ENCODE results near the gene SORBS2.
A peak's percentile ranks its signal among the peaks of the same experiment; 100 is the strongest.

The SORBS2 gene

DNA sequence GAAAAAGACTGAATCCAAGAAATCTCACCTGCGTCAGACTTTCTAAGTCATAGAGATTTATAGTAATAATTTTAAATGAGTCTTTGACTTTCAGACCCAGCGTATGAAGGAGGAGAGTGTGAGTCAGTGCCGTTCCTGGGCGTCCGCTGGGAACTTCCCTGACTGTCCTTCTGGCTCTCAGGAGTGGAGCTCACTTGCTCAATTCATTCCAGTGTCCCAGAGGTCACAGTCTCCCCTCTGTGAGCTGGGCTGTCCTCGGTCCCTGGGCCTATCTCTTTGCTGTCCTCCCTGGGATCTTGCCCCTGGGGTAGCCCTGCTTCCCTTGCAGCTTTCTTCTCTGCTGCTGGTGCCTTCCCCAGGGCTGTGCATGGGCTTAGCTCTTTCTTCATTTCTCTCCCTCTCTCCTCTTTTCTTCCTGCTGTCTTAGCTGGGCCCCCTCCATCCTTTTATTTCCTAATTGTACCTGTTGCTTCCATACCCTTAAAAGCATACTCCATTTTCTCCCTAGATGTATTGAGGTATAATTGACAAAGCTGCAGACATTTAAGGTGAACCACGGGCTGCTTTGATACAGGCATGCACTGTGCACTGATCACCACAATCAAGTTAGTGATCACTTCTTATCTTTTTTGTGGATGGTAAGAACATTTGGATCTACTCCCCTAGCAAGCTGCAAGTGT lies 11.6 kb downstream of the SORBS2 start:
- Histone ChIP-seq H3K79me2 (ENCODE audit: control insufficient read depth, insufficient read depth, low read length, poor library complexity) (no peaks in the 10 kb centered on the region), H4K8ac (ENCODE audit: low read depth, low read length) (no peak overlapping the region), H3K4me3 (ENCODE audit: low read depth, low read length) (no peak overlapping the region), H4K12ac (ENCODE audit: low read depth, low read length) (no peak overlapping the region), H3K9ac (ENCODE audit: low read length) (no peak overlapping the region), H3K4me1 (ENCODE audit: control insufficient read depth in 1 of 2, insufficient read depth in 2 of 2, low read length in 2 of 2) (peaks cover 0 to 8% of the 10 kb centered on the region in 2 experiments), H2AK5ac (ENCODE audit: low read length) (no peak overlapping the region), H3K18ac (ENCODE audit: low read length) (no peak overlapping the region), H3K4ac (ENCODE audit: low read depth, low read length) (no peak overlapping the region), H4K91ac (ENCODE audit: low read depth, low read length) (no peak overlapping the region), H2BK5ac (ENCODE audit: low read depth, low read length, poor library complexity) (no peak overlapping the region), H2BK12ac (ENCODE audit: low read length) (no peak overlapping the region), H2BK120ac (ENCODE audit: insufficient read depth, low read length, poor library complexity) (no peak overlapping the region), H3K79me1 (ENCODE audit: low read length) (no peaks in the 10 kb centered on the region), H3K14ac (ENCODE audit: low read length) (no peak overlapping the region), H3K23ac (ENCODE audit: low read length) (no peak overlapping the region), H3K36me3 (ENCODE audit: control insufficient read depth in 1 of 2, insufficient read depth in 2 of 2, low read length in 2 of 2) (no peaks in the 10 kb centered on the region), H3K27me3 (ENCODE audit: insufficient read depth, low read length) (no peaks in the 10 kb centered on the region), H3K9me3 (ENCODE audit: insufficient read depth, low read depth, low read length) (no peaks in the 10 kb centered on the region), H3K4me2 (ENCODE audit: low read length) (no peak overlapping the region), H2AFZ (ENCODE audit: insufficient read depth, low read length, poor library complexity) (no peak overlapping the region), H3K27ac (ENCODE audit: low read depth, low read length) (no peak overlapping the region)
- no CpG with 5 or more reads among the region's 7 CpGs for WGBS (ENCODE audit: extremely low coverage, insufficient coverage, insufficient read length)
- DNase-seq, result no peak

DNA sequence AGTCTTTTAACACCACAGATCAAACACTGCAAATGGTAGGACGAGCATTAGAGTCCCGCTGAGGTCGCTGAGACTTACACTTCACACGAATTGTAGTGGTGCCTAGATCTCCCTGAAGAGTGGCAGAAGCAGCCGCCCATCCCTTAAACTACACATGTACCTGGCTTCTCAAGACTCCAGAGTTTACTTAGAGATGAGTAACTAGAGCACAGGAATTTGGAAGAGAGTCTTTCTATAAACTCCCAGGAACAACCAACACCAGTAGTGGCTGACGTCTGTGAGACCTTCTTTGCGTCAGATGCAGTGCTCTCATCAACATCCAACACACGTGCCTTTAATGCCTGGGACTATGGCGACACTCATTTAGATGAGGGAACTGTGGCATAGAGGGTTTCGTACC lies 12.6 kb downstream of the SORBS2 start:
- Histone ChIP-seq H3K18ac (ENCODE audit: low read length) (no peak overlapping the region), H2AFZ (ENCODE audit: insufficient read depth, low read length, poor library complexity) (no peak overlapping the region), H3K9me3 (ENCODE audit: insufficient read depth, low read depth, low read length) (no peaks in the 10 kb centered on the region), H4K91ac (ENCODE audit: low read depth, low read length) (no peak overlapping the region), H3K4ac (ENCODE audit: low read depth, low read length) (no peak overlapping the region), H3K79me2 (ENCODE audit: control insufficient read depth, insufficient read depth, low read length, poor library complexity) (no peaks in the 10 kb centered on the region), H3K4me2 (ENCODE audit: low read length) (no peak overlapping the region), H3K4me1 (ENCODE audit: control insufficient read depth in 1 of 2, insufficient read depth in 2 of 2, low read length in 2 of 2) (peaks cover 0 to 10% of the 10 kb centered on the region in 2 experiments), H3K23ac (ENCODE audit: low read length) (no peak overlapping the region), H3K36me3 (ENCODE audit: control insufficient read depth in 1 of 2, insufficient read depth in 2 of 2, low read length in 2 of 2) (no peaks in the 10 kb centered on the region), H2AK5ac (ENCODE audit: low read length) (no peak overlapping the region), H3K27ac (ENCODE audit: low read depth, low read length) (no peak overlapping the region), H2BK12ac (ENCODE audit: low read length) (no peak overlapping the region), H3K79me1 (ENCODE audit: low read length) (no peaks in the 10 kb centered on the region), H3K14ac (ENCODE audit: low read length) (no peak overlapping the region), H3K9ac (ENCODE audit: low read length) (no peak overlapping the region), H4K12ac (ENCODE audit: low read depth, low read length) (no peak overlapping the region), H3K27me3 (ENCODE audit: insufficient read depth, low read length) (no peaks in the 10 kb centered on the region), H3K4me3 (ENCODE audit: low read depth, low read length) (no peak overlapping the region), H2BK120ac (ENCODE audit: insufficient read depth, low read length, poor library complexity) (no peak overlapping the region), H4K8ac (ENCODE audit: low read depth, low read length) (no peak overlapping the region), H2BK5ac (ENCODE audit: low read depth, low read length, poor library complexity) (no peak overlapping the region)
- WGBS (ENCODE audit: extremely low coverage, insufficient coverage, insufficient read length), result no CpG with 5 or more reads among the region's 10 CpGs
- DNase-seq, result no peak

GRCh38 chr4:185797596-185798338 lies 14.2 kb downstream of the SORBS2 start:
- Histone ChIP-seq H3K79me1 (ENCODE audit: low read length) (no peaks in the 10 kb centered on the region), H2BK12ac (ENCODE audit: low read length) (no peak overlapping the region), H2AFZ (ENCODE audit: insufficient read depth, low read length, poor library complexity) (no peak overlapping the region), H3K79me2 (ENCODE audit: control insufficient read depth, insufficient read depth, low read length, poor library complexity) (no peaks in the 10 kb centered on the region), H4K8ac (ENCODE audit: low read depth, low read length) (no peak overlapping the region), H3K4me3 (ENCODE audit: low read depth, low read length) (no peak overlapping the region), H3K27me3 (ENCODE audit: insufficient read depth, low read length) (no peaks in the 10 kb centered on the region), H3K23ac (ENCODE audit: low read length) (no peak overlapping the region), H3K4me2 (ENCODE audit: low read length) (no peak overlapping the region), H3K27ac (ENCODE audit: low read depth, low read length) (no peak overlapping the region), H3K36me3 (ENCODE audit: control insufficient read depth in 1 of 2, insufficient read depth in 2 of 2, low read length in 2 of 2) (no peaks in the 10 kb centered on the region), H3K4ac (ENCODE audit: low read depth, low read length) (no peak overlapping the region), H4K91ac (ENCODE audit: low read depth, low read length) (no peak overlapping the region), H2BK120ac (ENCODE audit: insufficient read depth, low read length, poor library complexity) (no peak overlapping the region), H3K4me1 (ENCODE audit: control insufficient read depth in 1 of 2, insufficient read depth in 2 of 2, low read length in 2 of 2) (peaks cover 0 to 11% of the 10 kb centered on the region in 2 experiments), H4K12ac (ENCODE audit: low read depth, low read length) (no peak overlapping the region), H2AK5ac (ENCODE audit: low read length) (no peak overlapping the region), H3K14ac (ENCODE audit: low read length) (no peak overlapping the region), H2BK5ac (ENCODE audit: low read depth, low read length, poor library complexity) (no peak overlapping the region), H3K9ac (ENCODE audit: low read length) (no peak overlapping the region), H3K9me3 (ENCODE audit: insufficient read depth, low read depth, low read length) (no peaks in the 10 kb centered on the region), H3K18ac (ENCODE audit: low read length) (no peak overlapping the region)
- DNase-seq, result no peak
- no CpG with 5 or more reads among the region's 8 CpGs for WGBS (ENCODE audit: extremely low coverage, insufficient coverage, insufficient read length)

DNA sequence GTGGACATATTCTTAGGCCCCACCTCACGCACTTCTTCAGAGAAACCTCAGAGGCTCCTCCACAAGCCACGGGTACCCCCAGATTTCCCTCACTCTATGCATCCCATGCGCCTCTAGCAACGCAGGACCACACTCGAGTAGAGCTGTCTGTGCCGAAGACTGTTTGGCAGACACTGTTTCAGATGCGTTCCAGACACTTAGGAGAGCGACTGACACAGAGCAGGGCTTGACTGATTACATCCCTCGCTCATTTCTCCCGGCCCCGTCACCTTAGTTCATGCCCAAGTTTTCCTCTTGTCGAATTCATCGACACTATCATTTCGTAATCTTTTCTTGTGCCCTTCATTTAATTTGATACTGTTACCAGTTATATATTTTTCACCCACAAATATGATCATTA lies 15.0 kb downstream of the SORBS2 start:
- Histone ChIP-seq H2BK12ac (ENCODE audit: low read length) (peak overlapping the region; percentile 50), H4K8ac (ENCODE audit: low read depth, low read length) (no peak overlapping the region), H3K9ac (ENCODE audit: low read length) (no peak overlapping the region), H3K27ac (ENCODE audit: low read depth, low read length) (no peak overlapping the region), H3K4me1 (ENCODE audit: control insufficient read depth in 1 of 2, insufficient read depth in 2 of 2, low read length in 2 of 2) (peaks cover 0 to 11% of the 10 kb centered on the region in 2 experiments), H3K23ac (ENCODE audit: low read length) (no peak overlapping the region), H3K79me1 (ENCODE audit: low read length) (no peaks in the 10 kb centered on the region), H3K9me3 (ENCODE audit: insufficient read depth, low read depth, low read length) (no peaks in the 10 kb centered on the region), H3K4me3 (ENCODE audit: low read depth, low read length) (no peak overlapping the region), H3K27me3 (ENCODE audit: insufficient read depth, low read length) (no peaks in the 10 kb centered on the region), H3K36me3 (ENCODE audit: control insufficient read depth in 1 of 2, insufficient read depth in 2 of 2, low read length in 2 of 2) (no peaks in the 10 kb centered on the region), H4K12ac (ENCODE audit: low read depth, low read length) (no peak overlapping the region), H2AFZ (ENCODE audit: insufficient read depth, low read length, poor library complexity) (no peak overlapping the region), H4K91ac (ENCODE audit: low read depth, low read length) (peak overlapping the region; percentile 38), H2AK5ac (ENCODE audit: low read length) (no peak overlapping the region), H3K18ac (ENCODE audit: low read length) (no peak overlapping the region), H2BK120ac (ENCODE audit: insufficient read depth, low read length, poor library complexity) (peak overlapping the region; percentile 9), H3K14ac (ENCODE audit: low read length) (no peak overlapping the region), H3K79me2 (ENCODE audit: control insufficient read depth, insufficient read depth, low read length, poor library complexity) (no peaks in the 10 kb centered on the region), H3K4me2 (ENCODE audit: low read length) (no peak overlapping the region), H3K4ac (ENCODE audit: low read depth, low read length) (no peak overlapping the region), H2BK5ac (ENCODE audit: low read depth, low read length, poor library complexity) (no peak overlapping the region)
- no peak for DNase-seq
- WGBS (ENCODE audit: extremely low coverage, insufficient coverage, insufficient read length), result no CpG with 5 or more reads among the region's 14 CpGs

Data from trophoblast cell (in vitro differentiated cells and primary cell).